C4-2B (cell line): Measurements from ENCODE around the gene USPL1.

ENCODE experiments used
- H3K27ac ChIP-seq: fragments of 450-650 bp; 2 replicates; pipeline ENCODE4 v1.5.1; 2017
- ZFX ChIP-seq: fragments of 450-650 bp; IDR thresholded peaks from 2 replicates; pipeline ENCODE4 v1.6.1; 2017
- TF ChIP-seq, protein P1 (sequence below): fragments of 450-650 bp; conservative IDR thresholded peaks from 2 replicates; pipeline ENCODE4 v1.5.1; 2017; ENCODE audit warnings: mild to moderate bottlenecking

The USPL1 gene

DNA sequence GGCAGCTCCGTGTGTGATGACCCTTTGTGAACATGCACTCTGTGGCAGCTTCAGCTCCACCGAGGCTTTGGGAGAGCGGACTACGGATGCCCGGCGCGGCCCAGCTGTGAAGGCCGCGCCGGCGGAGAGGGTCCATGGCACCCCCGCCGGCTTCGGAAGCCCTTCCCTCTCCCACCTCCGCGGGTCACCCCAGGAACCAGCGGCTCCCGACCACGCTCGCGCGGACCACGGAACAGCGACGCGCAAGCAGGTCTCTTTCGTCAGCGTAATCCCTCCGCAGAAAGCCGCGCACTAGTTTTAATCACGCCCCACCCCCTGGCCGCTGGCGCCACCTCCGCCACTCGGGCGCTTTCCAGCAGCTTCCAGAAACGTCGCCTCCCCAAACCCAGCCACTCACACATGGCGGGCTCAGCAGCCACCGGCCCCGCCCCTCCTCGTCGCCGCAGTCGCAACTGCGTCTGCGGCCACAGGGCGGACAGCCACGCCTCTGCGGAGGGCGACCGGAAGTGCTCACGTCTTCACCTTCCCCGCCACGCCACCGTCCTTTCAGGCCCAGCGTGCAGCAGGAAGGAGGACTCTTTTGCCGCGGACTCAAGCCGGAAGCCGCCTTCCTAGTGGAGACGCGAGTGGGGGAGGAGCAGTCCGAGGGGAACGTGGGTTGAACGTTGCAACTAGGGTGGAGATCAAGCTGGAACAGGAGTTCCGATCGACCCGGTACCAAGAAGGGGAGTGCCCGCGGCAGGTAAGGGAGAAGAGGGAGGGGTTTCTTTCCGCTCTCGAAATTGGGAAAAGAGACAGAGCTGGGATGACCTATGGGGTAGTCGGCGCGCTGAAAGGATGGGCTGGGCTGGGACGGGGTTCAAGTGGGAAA lies at the start of gene USPL1:
TSS of gene USPL1 (plus strand) at position 606 of the 871 bp plus-strand sequence. CDS start 3,221 bp downstream, outside the sequence.
- TF ChIP-seq, protein P1, sequence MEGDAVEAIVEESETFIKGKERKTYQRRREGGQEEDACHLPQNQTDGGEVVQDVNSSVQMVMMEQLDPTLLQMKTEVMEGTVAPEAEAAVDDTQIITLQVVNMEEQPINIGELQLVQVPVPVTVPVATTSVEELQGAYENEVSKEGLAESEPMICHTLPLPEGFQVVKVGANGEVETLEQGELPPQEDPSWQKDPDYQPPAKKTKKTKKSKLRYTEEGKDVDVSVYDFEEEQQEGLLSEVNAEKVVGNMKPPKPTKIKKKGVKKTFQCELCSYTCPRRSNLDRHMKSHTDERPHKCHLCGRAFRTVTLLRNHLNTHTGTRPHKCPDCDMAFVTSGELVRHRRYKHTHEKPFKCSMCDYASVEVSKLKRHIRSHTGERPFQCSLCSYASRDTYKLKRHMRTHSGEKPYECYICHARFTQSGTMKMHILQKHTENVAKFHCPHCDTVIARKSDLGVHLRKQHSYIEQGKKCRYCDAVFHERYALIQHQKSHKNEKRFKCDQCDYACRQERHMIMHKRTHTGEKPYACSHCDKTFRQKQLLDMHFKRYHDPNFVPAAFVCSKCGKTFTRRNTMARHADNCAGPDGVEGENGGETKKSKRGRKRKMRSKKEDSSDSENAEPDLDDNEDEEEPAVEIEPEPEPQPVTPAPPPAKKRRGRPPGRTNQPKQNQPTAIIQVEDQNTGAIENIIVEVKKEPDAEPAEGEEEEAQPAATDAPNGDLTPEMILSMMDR: no peak; the same call in 1 of the 2 replicates
- peak; percentile 84 for TF ChIP-seq ZFX

DNA sequence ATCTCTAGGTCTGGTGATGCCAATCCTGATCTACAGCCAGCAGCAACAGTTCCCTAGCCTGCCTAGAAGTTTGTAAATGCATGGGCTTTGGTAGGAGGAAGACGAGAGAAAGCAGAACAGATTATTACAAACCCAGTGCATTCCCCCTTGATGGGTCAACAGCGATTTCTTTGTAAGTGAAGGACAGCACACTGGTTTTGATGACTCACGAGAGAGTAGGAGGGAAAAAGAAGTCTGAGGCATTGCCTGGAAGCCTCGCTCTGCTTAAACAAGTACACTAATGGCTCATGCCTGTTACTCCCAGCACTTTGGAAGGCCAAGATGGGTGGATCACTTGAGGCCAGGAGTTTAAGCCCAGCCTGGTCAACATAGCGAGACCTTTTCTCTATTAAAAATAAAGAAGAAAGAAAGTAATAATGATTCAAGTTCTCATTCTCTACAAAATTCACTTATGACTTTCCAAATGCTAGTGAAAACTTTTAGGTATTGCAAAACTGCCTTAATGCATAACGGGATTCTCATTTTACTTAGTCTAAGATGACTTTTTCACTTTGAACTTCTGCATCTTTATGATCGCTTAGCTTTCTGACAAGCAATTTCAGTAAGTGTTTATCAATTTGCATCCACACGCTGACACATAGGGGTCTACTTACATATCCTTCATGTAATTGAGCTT lies 47.7 kb upstream of the USPL1 start:
- peak; percentile 15; the same call in 1 of the 2 replicates for TF ChIP-seq ZFX
- TF ChIP-seq, protein P1: no peak
- H3K27ac ChIP-seq: no peak overlapping the region

More for the DNA sequence above, at the start of gene USPL1:
- H3K27ac ChIP-seq: peak within 1 kb of the TSS; percentile 99

DNA sequence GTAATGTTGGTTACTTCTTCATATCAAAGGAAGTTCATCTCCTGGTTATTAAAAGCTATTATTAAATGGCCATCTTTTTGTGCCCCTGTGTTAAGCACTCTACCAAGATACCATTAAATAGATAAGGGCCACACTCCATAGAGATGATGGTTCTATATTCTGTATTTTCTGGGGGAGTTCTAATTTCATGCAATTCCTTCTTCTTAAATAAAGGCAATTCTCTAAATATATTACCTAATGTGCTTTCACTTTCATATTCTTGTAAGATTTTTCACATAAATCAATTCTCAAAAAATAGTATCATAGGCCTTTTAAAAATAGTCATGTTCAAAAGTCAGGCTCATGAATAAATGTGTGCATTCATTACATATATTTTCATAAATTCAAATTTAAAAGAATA lies 47.0 kb upstream of the USPL1 start:
- TF ChIP-seq, protein P1: no peak
- no peak for TF ChIP-seq ZFX
- H3K27ac ChIP-seq: no peak overlapping the region

DNA sequence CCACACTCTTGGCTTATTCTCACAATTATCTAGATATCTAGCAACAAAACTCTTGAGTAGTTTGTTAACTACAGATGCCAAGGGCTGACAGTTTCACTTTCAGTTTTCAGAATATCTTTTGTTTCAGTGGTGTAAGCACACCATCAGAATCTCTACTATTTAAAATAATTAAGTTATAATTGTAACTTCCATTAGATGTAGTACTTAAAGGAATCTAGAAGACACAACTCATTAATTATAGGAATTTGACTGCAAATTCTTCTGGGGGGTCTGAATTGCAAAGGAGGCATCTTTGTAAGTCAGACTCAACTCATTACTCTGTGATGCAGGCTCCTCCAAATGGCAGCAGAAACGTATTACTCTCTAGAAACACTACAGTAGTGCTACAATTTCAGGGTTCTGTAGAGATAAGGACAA lies 44.9 kb upstream of the USPL1 start:
- TF ChIP-seq, protein P1: peak; percentile 46
- no peak for TF ChIP-seq ZFX
- no peak overlapping the region for H3K27ac ChIP-seq

DNA sequence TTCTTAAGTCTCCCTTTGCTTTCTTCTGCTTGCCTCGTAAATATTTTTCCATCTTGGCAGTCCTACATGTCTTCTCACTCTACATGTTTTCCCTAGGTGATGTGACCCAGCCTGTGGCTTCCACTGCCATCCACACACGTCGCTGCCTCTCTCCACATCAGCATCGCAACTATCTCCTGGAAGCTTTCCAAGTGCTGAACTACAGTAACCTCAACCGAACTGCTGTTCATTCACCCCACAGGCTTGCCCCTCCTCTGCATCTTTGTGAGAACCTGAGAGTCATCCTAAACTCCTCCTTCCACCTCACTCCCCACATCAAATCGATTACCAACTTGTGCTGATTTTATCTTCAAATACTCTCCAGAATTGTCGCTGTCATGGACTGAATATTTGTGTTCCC lies 41.2 kb upstream of the USPL1 start:
- H3K27ac ChIP-seq: no peak overlapping the region
- no peak for TF ChIP-seq ZFX
- TF ChIP-seq, protein P1: no peak

DNA sequence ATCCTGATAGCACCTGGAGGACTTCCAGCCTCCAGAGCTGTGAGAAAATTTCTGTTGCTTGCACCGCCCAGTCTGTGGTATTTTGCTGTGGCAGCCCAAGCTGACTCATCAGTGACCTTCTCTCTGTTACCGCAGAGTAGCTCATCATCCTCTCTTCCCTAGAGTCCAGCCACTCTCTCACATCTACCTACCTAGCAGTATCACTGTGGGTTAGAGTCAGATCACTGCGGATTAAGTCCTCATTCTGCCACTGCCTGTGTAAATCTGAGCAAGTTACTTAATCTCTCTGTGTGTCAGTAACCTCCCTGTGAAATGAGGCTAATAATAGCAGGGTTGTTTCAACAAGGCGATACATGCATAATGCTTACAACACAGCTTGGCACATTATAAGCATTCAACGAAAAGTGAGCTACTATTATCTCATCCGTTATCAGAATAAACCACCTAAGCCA lies 40.3 kb upstream of the USPL1 start:
- no peak overlapping the region for H3K27ac ChIP-seq
- TF ChIP-seq, protein P1: no peak
- TF ChIP-seq ZFX: no peak
